IMR-90 (cell line): ENCODE measurements around the gene TNIP1. TPM values are rescaled to one million over a fixed set of nuclear protein-coding genes. Genes with fewer than 3 reads are reported as not detected.
A peak's percentile ranks its signal among the peaks of the same experiment; 100 is the strongest.

Experiments
- ATAC-seq: fragments of 200-7000 bp; cut with Tn5 transposase; 2 replicates; pipeline ENCODE4 v1.9.1; 2020; ENCODE audit warnings: low read depth, mild to moderate bottlenecking, moderate library complexity
- BruUV-seq: library from RNA; stranded (reverse); fragments of 400-500 nt; replicated peaks from 2 replicates; lab custom pipeline; 2021; lab: Mats Ljungman, UMichigan
- CTCF ChIA-PET: fragments of 300-600 bp; formaldehyde crosslinking; extraction: SDS; loops from one replicate; lab custom pipeline; 2021; ENCODE audit warnings: antibody characterized with exemption; lab: Yijun Ruan, JAX
- POLR2A ChIA-PET: fragments of 300-600 bp; sonication (Branson Sonifier 250); formaldehyde crosslinking; loops from one replicate; lab custom pipeline; 2022; ENCODE audit warnings: antibody characterized with exemption; ENCODE audit not compliant: unreplicated experiment; lab: Charles Lee
- DNase-seq: peaks from one replicate; pipeline ENCODE4 v3.0.0; 2013
- H2AFZ ChIP-seq: replicated peaks from 2 replicates; pipeline ENCODE3; 2013; ENCODE audit warnings: low read length, mild to moderate bottlenecking; ENCODE audit not compliant: poor library complexity
- H2AK5ac ChIP-seq: 2 replicates; pipeline ENCODE4 v1.6.1; 2013; ENCODE audit warnings: low read depth, low read length, inconsistent platforms
- H2AK9ac ChIP-seq: replicated peaks from 2 replicates; pipeline ENCODE3; 2013; ENCODE audit warnings: mild to moderate bottlenecking, low read depth, low read length, moderate library complexity; ENCODE audit not compliant: poor library complexity
- H2BK120ac ChIP-seq: 2 replicates; pipeline ENCODE4 v1.6.1; 2013; ENCODE audit warnings: low read depth, low read length, inconsistent platforms
- H2BK15ac ChIP-seq: 3 replicates; pipeline ENCODE4 v1.6.1; 2013; ENCODE audit warnings: low read depth, low read length, inconsistent platforms
- H2BK20ac ChIP-seq: 2 replicates; pipeline ENCODE4 v1.6.1; 2013; ENCODE audit warnings: low read depth, mild to moderate bottlenecking, inconsistent platforms, low read length, moderate library complexity
- H2BK5ac ChIP-seq: 2 replicates; pipeline ENCODE4 v1.6.1; 2013; ENCODE audit warnings: mild to moderate bottlenecking, low read depth, low read length, inconsistent platforms; ENCODE audit not compliant: poor library complexity, severe bottlenecking
- H3K14ac ChIP-seq: replicated peaks from 2 replicates; pipeline ENCODE4 v1.6.1; 2013; ENCODE audit warnings: low read depth, low read length, inconsistent platforms
- H3K18ac ChIP-seq: 2 replicates; pipeline ENCODE4 v1.6.1; 2013; ENCODE audit warnings: low read depth, low read length, control low read depth
- H3K23ac ChIP-seq: 2 replicates; pipeline ENCODE4 v1.6.1; 2013; ENCODE audit warnings: low read depth, low read length, inconsistent platforms
- H3K27ac ChIP-seq: 2 replicates; pipeline ENCODE4 v1.5.1; 2013; ENCODE audit warnings: mild to moderate bottlenecking, control low read depth, low read length; ENCODE audit not compliant: insufficient read depth
- H3K27me3 ChIP-seq: 2 replicates; pipeline ENCODE4 v1.6.1; 2013; ENCODE audit warnings: low read length; ENCODE audit not compliant: control insufficient read depth, insufficient read depth
- H3K36me3 ChIP-seq: 2 replicates; pipeline ENCODE4 v1.6.1; 2013; ENCODE audit warnings: low read length, mixed read lengths; ENCODE audit not compliant: control insufficient read depth, insufficient read depth
- H3K4ac ChIP-seq: 2 replicates; pipeline ENCODE4 v1.6.1; 2013; ENCODE audit warnings: low read depth, low read length, inconsistent platforms
- H3K4me1 ChIP-seq: 2 replicates; pipeline ENCODE4 v1.6.1; 2013; ENCODE audit warnings: low read length, mixed read lengths; ENCODE audit not compliant: control insufficient read depth, insufficient read depth
- H3K4me2 ChIP-seq: 2 replicates; pipeline ENCODE4 v1.6.1; 2013; ENCODE audit warnings: low read depth, mild to moderate bottlenecking, control low read depth, low read length, moderate library complexity
- H3K4me3 ChIP-seq: 2 replicates; pipeline ENCODE4 v1.5.1; 2013; ENCODE audit warnings: low read depth, mild to moderate bottlenecking, control low read depth, low read length, moderate library complexity; ENCODE audit not compliant: insufficient read depth
- H3K56ac ChIP-seq: 2 replicates; pipeline ENCODE4 v1.6.1; 2013; ENCODE audit warnings: low read length, inconsistent platforms; ENCODE audit not compliant: insufficient read depth; ENCODE audit errors: extremely low read depth
- H3K79me1 ChIP-seq, 2 experiments: 2 replicates each; pipeline ENCODE4 v1.6.1; 2013; ENCODE audit warnings: low read length in 2 of 2, inconsistent platforms in 1 of 2, low read depth in 1 of 2
- H3K9ac ChIP-seq: 2 replicates; pipeline ENCODE4 v1.6.1; 2013; ENCODE audit warnings: low read depth, low read length, control low read depth
- H3K9me1 ChIP-seq: 2 replicates; pipeline ENCODE4 v1.6.1; 2013; ENCODE audit warnings: low read length, inconsistent platforms; ENCODE audit not compliant: insufficient read depth
- H3K9me3 ChIP-seq: 2 replicates; pipeline ENCODE4 v1.6.1; 2013; ENCODE audit warnings: low read length; ENCODE audit not compliant: control insufficient read depth, insufficient read depth
- H4K20me1 ChIP-seq: 2 replicates; pipeline ENCODE4 v1.6.1; 2013; ENCODE audit warnings: low read length, inconsistent platforms; ENCODE audit not compliant: insufficient read depth
- H4K5ac ChIP-seq: 2 replicates; pipeline ENCODE4 v1.6.1; 2013; ENCODE audit warnings: mild to moderate bottlenecking, low read depth, low read length, control low read depth
- H4K8ac ChIP-seq, 2 experiments: 2 replicates each; pipeline ENCODE4 v1.6.1; 2013; ENCODE audit warnings: low read depth in 2 of 2, low read length in 2 of 2, control low read depth in 1 of 2, inconsistent platforms in 1 of 2
- H4K91ac ChIP-seq: 2 replicates; pipeline ENCODE4 v1.6.1; 2013; ENCODE audit warnings: low read depth, low read length, inconsistent platforms; ENCODE audit not compliant: insufficient read depth
- BHLHE40 ChIP-seq: fragments of 150-350 bp; IDR thresholded peaks from 2 replicates; pipeline ENCODE4 v1.6.1; 2016; ENCODE audit warnings: mild to moderate bottlenecking, low read depth, low read length
- CEBPB ChIP-seq: IDR thresholded peaks from 2 replicates; pipeline ENCODE4 v1.6.1; 2012; ENCODE audit warnings: low read depth, low read length, improper control_type of control experiment
- CHD1 ChIP-seq: IDR thresholded peaks from 2 replicates; pipeline ENCODE4 v1.6.1; 2012; ENCODE audit warnings: low read depth, low read length, improper control_type of control experiment
- CTCF ChIP-seq: conservative IDR thresholded peaks from 2 replicates; pipeline ENCODE4 v1.5.1; 2012; ENCODE audit warnings: mild to moderate bottlenecking, low read depth, low read length, improper control_type of control experiment
- FOS ChIP-seq: fragments of 150-350 bp; IDR thresholded peaks from 2 replicates; pipeline ENCODE4 v1.6.1; 2016; ENCODE audit warnings: low read depth, low read length
- MAZ ChIP-seq: IDR thresholded peaks from 2 replicates; pipeline ENCODE4 v1.6.1; 2012; ENCODE audit warnings: low read depth, mild to moderate bottlenecking, low read length, improper control_type of control experiment, moderate library complexity, borderline replicate concordance
- RAD21 ChIP-seq: IDR thresholded peaks from 2 replicates; pipeline ENCODE4 v1.6.1; 2012; ENCODE audit warnings: low read length, improper control_type of control experiment
- RCOR1 ChIP-seq: IDR thresholded peaks from 2 replicates; pipeline ENCODE4 v1.6.1; 2012; ENCODE audit warnings: mild to moderate bottlenecking, low read length, improper control_type of control experiment; ENCODE audit not compliant: insufficient replicate concordance
- SMC3 ChIP-seq: fragments of 150-350 bp; IDR thresholded peaks from 2 replicates; pipeline ENCODE4 v1.6.1; 2016; ENCODE audit warnings: low read depth, mild to moderate bottlenecking, antibody characterized with exemption, low read length, moderate library complexity
- USF2 ChIP-seq: fragments of 150-350 bp; IDR thresholded peaks from 2 replicates; pipeline ENCODE4 v1.6.1; 2017; ENCODE audit warnings: mild to moderate bottlenecking, antibody characterized with exemption, low read length, low read depth
- WGBS, 2 experiments: methylation state at CpG; one replicate each; pipeline versions ENCODE4 v1.1.5 to v1.1.7; 2013; ENCODE audit warnings: missing lambda C conversion rate in 2 of 2; ENCODE audit not compliant: insufficient read length in 1 of 2; ENCODE audit errors: extremely low coverage in 2 of 2; 5-methylcytosine and 5-hydroxymethylcytosine counted together
- dilution Hi-C: fragments of 300-500 bp; cut with HindIII; formaldehyde crosslinking; loops from one replicate; pipeline ENCODE4 v1.14.3; 2018; ENCODE audit warnings: low sequenced_read_pairs; ENCODE audit not compliant: unreplicated experiment
- in situ Hi-C: fragments of 300-500 bp; cut with MboI; formaldehyde crosslinking; loops from 3 replicates; pipeline ENCODE4 v1.14.3; 2019; ENCODE audit warnings: low sequenced_read_pairs, inconsistent platforms, mixed read lengths
- intact Hi-C: fragments of 100-400 bp; cut with micrococcal nuclease; formaldehyde crosslinking; loops from 2 replicates; pipeline ENCODE4 v1.10.0; 2022
- polyA plus RNA-seq, 3 experiments: library from polyadenylated mRNA; depleted of rRNA; stranded (reverse); fragments of >200 nt; gene quantifications; 2 replicates each; pipeline ENCODE4 v1.2.3, GENCODE V29; 2012; ENCODE audit warnings: low replicate concordance in 1 of 3
- total RNA-seq: library from RNA; depleted of rRNA; stranded (reverse); fragments of >200 nt; gene quantifications from 2 replicates; pipeline ENCODE4 v1.2.3, GENCODE V29; 2012

TNIP1 gene
- total and polyA plus RNA-seq, 2 of the 4 experiments (the other 2 are of a cell fraction): 63.8 to 92.8 TPM

GRCh38 chr5:151092762-151093161, 11.9 kb upstream of the TNIP1 start:
- Histone ChIP-seq H3K4me2 (peak overlapping the region; percentile 87; the same call in 1 of the 2 replicates), H4K20me1 (peaks cover 3% of the 10 kb centered on the region; the same call in 1 of the 2 replicates), H4K5ac (no peak overlapping the region), H3K27ac (peak overlapping the region; percentile 22), H2BK20ac (peak overlapping the region; percentile 82; the same call in 1 of the 2 replicates), H3K4me3 (no peak overlapping the region), H3K18ac (no peak overlapping the region; the same call in 1 of the 2 replicates), H2AK9ac (peak overlapping the region; percentile 47), H3K4me1 (peaks cover 22% of the 10 kb centered on the region), H2AK5ac (no peak overlapping the region; the same call in 1 of the 2 replicates), H4K91ac (peak overlapping the region; percentile 77; the same call in 1 of the 2 replicates), H3K27me3 (no peaks in the 10 kb centered on the region), H3K56ac (peak overlapping the region; percentile 80; the same call in 1 of the 2 replicates), H3K23ac (no peak overlapping the region), H3K4ac (peak overlapping the region; percentile 87; the same call in 1 of the 2 replicates), H2BK120ac (peak overlapping the region; percentile 89; the same call in 1 of the 2 replicates), H4K8ac (peak overlapping the region in 1 of 2 experiments; percentile 89; a peak in 1 of 4 replicates), H3K9ac (no peak overlapping the region), H3K14ac (peak overlapping the region; percentile 93; the same call in 1 of the 2 replicates), H3K36me3 (no peaks in the 10 kb centered on the region), H3K9me1 (peaks cover 26% of the 10 kb centered on the region), H2AFZ (no peak overlapping the region), H3K9me3 (no peaks in the 10 kb centered on the region), H3K79me1 (peaks cover 0 to 13% of the 10 kb centered on the region in 2 experiments; a peak in 1 of 4 replicates), H2BK15ac (no peak overlapping the region), H2BK5ac (peak overlapping the region; percentile 97)
- no TSS peak for BruUV-seq
- dilution Hi-C loops (no loop called here), intact Hi-C loops (loop anchor here (1.0 kb wide), 1 partner anchor 8 kb away; no protein-coding TSS in a partner anchor), in situ Hi-C loops (no loop called here)
- TF ChIP-seq MAZ (no peak), CEBPB (peak; percentile 67), BHLHE40 (no peak), RAD21 (no peak), RCOR1 (peak; percentile 24), CHD1 (no peak), CTCF (no peak), FOS (peak; percentile 47; the same call in 1 of the 2 replicates), SMC3 (no peak), USF2 (no peak)
- WGBS, 2 experiments: no CpG with 5 or more reads among the region's 2 CpGs
- ATAC-seq (peak; percentile 12), DNase-seq (peak; percentile 86)
- ChIA-PET CTCF (interaction anchor here (1.6 kb wide), 1 partner anchor 41 kb away, joined by 6 read pairs; no protein-coding TSS in a partner anchor), POLR2A (interaction anchor here (0.6 kb wide), 1 partner anchor 34 kb away, joined by 3 read pairs; no protein-coding TSS in a partner anchor)
